Measurements from ENCODE around the gene PARP12.

DNA sequence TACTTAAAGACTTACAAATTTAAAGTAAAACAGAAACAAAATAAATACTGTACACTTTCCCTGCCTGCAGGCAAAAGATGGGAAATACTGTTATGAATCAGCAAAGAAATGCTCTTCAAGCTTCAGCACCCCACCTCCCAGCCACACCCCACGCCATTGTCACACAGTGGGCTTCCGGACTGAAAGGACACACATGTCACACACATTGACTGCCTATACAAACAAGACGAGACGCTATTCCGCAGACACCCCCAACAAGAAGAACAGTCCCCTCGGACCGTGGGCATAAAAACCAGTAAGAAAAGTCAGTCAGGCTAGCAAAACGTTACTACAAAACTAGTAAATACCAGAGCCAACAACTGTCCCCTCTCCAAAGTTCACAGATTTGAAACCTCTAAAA, 22.2 kb upstream of the PARP12 start:
- no peak for TF ChIP-seq YY1 (IDR thresholded peaks at IDR 0.05; ENCODE audit: low read depth)
- TF ChIP-seq CEBPB (IDR thresholded peaks at IDR 0.05): no peak
- TF ChIP-seq, protein P1, sequence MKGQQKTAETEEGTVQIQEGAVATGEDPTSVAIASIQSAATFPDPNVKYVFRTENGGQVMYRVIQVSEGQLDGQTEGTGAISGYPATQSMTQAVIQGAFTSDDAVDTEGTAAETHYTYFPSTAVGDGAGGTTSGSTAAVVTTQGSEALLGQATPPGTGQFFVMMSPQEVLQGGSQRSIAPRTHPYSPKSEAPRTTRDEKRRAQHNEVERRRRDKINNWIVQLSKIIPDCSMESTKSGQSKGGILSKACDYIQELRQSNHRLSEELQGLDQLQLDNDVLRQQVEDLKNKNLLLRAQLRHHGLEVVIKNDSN (IDR thresholded peaks at IDR 0.05): no peak
- no peak for TF ChIP-seq TAF1 (IDR thresholded peaks at IDR 0.05; ENCODE audit: low read depth)
- TF ChIP-seq EP300 (IDR thresholded peaks at IDR 0.05; ENCODE audit: borderline replicate concordance): no peak
- no peak for TF ChIP-seq NFIC (IDR thresholded peaks at IDR 0.05)
